Measurements from ENCODE around the gene ASIC3. TPM values are rescaled to one million over a fixed set of nuclear protein-coding genes. Genes with fewer than 3 reads are reported as not detected.

Gene ASIC3
- polyA plus RNA-seq, 1 donor (not counting 4 experiments of a cell fraction or from before 2014, with no cell fraction given), result 0.35 TPM

GRCh38 chr7:151070574-151070960 is 22.2 kb downstream of the ASIC3 start:
- no peaks in the 10 kb centered on the region for H3K9me1 ChIP-seq (ENCODE audit: control insufficient read depth, extremely low read depth, insufficient read depth, low read length)
- peaks cover 34 to 46% of the 10 kb centered on the region in 2 experiments for H3K36me3 ChIP-seq (ENCODE audit: control insufficient read depth in 2 of 2, extremely low read depth in 1 of 2, insufficient read depth in 2 of 2, low read length in 2 of 2)
- no peak overlapping the region for H3K27ac ChIP-seq (ENCODE audit: control insufficient read depth, insufficient read depth, low read length)
- DNase-seq (ENCODE audit: low read depth, low spot score) (no peak), FAIRE-seq (no peak)
- no peak overlapping the region for H3K4me3 ChIP-seq (ENCODE audit: control insufficient read depth in 2 of 3, extremely low read depth in 1 of 3, insufficient read depth in 2 of 3, low read depth in 1 of 3, low read length in 3 of 3)
- H3K79me2 ChIP-seq (ENCODE audit: control insufficient read depth, insufficient read depth, low read length), result no peaks in the 10 kb centered on the region
- H3K9me3 ChIP-seq (ENCODE audit: control insufficient read depth, low read depth, low read length), result no peaks in the 10 kb centered on the region
- no peaks in the 10 kb centered on the region for H3K27me3 ChIP-seq (ENCODE audit: control insufficient read depth, extremely low read depth, insufficient read depth, low read length)
- no peak overlapping the region for H2AFZ ChIP-seq (ENCODE audit: control insufficient read depth, low read length)
- dilution Hi-C loops (cut with MboI; ENCODE audit: extremely low pct_ligation_motif_present, low sequenced_read_pairs), result no loop called here
- no peaks in the 10 kb centered on the region for H3K4me1 ChIP-seq (ENCODE audit: control insufficient read depth, extremely low read depth, insufficient read depth, low read length)
- peaks cover 5% of the 10 kb centered on the region for H4K20me1 ChIP-seq (ENCODE audit: control insufficient read depth, extremely low read depth, insufficient read depth, low read length)
- TF ChIP-seq CTCF (optimal IDR thresholded peaks at IDR 0.05 in 1 of 3, IDR thresholded peaks at IDR 0.05 in 1 of 3, conservative IDR thresholded peaks at IDR 0.05 in 1 of 3; ENCODE audit: extremely low read depth in 1 of 3, insufficient read depth in 2 of 3, low read length in 3 of 3) (no peak), EZH2 (IDR thresholded peaks at IDR 0.05; ENCODE audit: low read length) (no peak)
- H3K4me2 ChIP-seq (ENCODE audit: control insufficient read depth, extremely low read depth, insufficient read depth, low read depth, low read length), result no peak overlapping the region
- H3K9ac ChIP-seq (ENCODE audit: control insufficient read depth, extremely low read depth, insufficient read depth, low read length), result no peak overlapping the region

GRCh38 chr7:151071032-151071866 is 22.9 kb downstream of the ASIC3 start:
- dilution Hi-C loops (cut with MboI; ENCODE audit: extremely low pct_ligation_motif_present, low sequenced_read_pairs), result no loop called here
- DNase-seq (ENCODE audit: low read depth, low spot score), result no peak
- no peaks in the 10 kb centered on the region for H3K79me2 ChIP-seq (ENCODE audit: control insufficient read depth, insufficient read depth, low read length)
- no peak overlapping the region for H3K9ac ChIP-seq (ENCODE audit: control insufficient read depth, extremely low read depth, insufficient read depth, low read length)
- no peaks in the 10 kb centered on the region for H3K9me1 ChIP-seq (ENCODE audit: control insufficient read depth, extremely low read depth, insufficient read depth, low read length)
- no peak overlapping the region for H2AFZ ChIP-seq (ENCODE audit: control insufficient read depth, low read length)
- peaks cover 5% of the 10 kb centered on the region for H4K20me1 ChIP-seq (ENCODE audit: control insufficient read depth, extremely low read depth, insufficient read depth, low read length)
- H3K9me3 ChIP-seq (ENCODE audit: control insufficient read depth, low read depth, low read length), result no peaks in the 10 kb centered on the region
- H3K27me3 ChIP-seq (ENCODE audit: control insufficient read depth, extremely low read depth, insufficient read depth, low read length), result no peaks in the 10 kb centered on the region
- no peak overlapping the region for H3K4me2 ChIP-seq (ENCODE audit: control insufficient read depth, extremely low read depth, insufficient read depth, low read depth, low read length)
- no peak for FAIRE-seq
- H3K36me3 ChIP-seq (ENCODE audit: control insufficient read depth in 2 of 2, extremely low read depth in 1 of 2, insufficient read depth in 2 of 2, low read length in 2 of 2), result peaks cover 40 to 48% of the 10 kb centered on the region in 2 experiments
- TF ChIP-seq CTCF (optimal IDR thresholded peaks at IDR 0.05 in 1 of 3, IDR thresholded peaks at IDR 0.05 in 1 of 3, conservative IDR thresholded peaks at IDR 0.05 in 1 of 3; ENCODE audit: extremely low read depth in 1 of 3, insufficient read depth in 2 of 3, low read length in 3 of 3), result no peak
- no peaks in the 10 kb centered on the region for H3K4me1 ChIP-seq (ENCODE audit: control insufficient read depth, extremely low read depth, insufficient read depth, low read length)
- no peak overlapping the region for H3K27ac ChIP-seq (ENCODE audit: control insufficient read depth, insufficient read depth, low read length)
- no peak overlapping the region for H3K4me3 ChIP-seq (ENCODE audit: control insufficient read depth in 2 of 3, extremely low read depth in 1 of 3, insufficient read depth in 2 of 3, low read depth in 1 of 3, low read length in 3 of 3)
